Measurements from ENCODE around the gene NF1. TPM values are rescaled to one million over a fixed set of nuclear protein-coding genes. Genes with fewer than 3 reads are reported as not detected.

The NF1 gene
- total RNA-seq, 1 experiment from 2014 or later: 35.4 TPM

GRCh38 chr17:31385428-31386285 is 290.9 kb downstream of the NF1 start:
- peak overlapping the region; percentile 45; the same call in 1 of the 2 replicates for H3K27ac Mint-ChIP-seq
- ATAC-seq: no peak
- ChIA-PET POLR2A (no interaction called here), CTCF (no interaction called here)
- no peaks in the 10 kb centered on the region for H3K9me3 Mint-ChIP-seq
- peaks cover 12% of the 10 kb centered on the region for H3K4me1 Mint-ChIP-seq
- DNase-seq (ENCODE audit: low spot score): no peak
- peaks cover 17% of the 10 kb centered on the region for H3K27me3 Mint-ChIP-seq (ENCODE audit: low read depth)
- no peak for TF ChIP-seq TEAD1 (CRISPR knock-in tag; IDR thresholded peaks at IDR 0.05)
- H3K36me3 Mint-ChIP-seq: no peaks in the 10 kb centered on the region
- H3K4me3 Mint-ChIP-seq: no peak overlapping the region

- H3K27ac Mint-ChIP-seq: no peak overlapping the region
- POLR2A ChIA-PET: no interaction called here
- no peak overlapping the region for H3K4me3 Mint-ChIP-seq
- peaks cover 12% of the 10 kb centered on the region for H3K4me1 Mint-ChIP-seq
- TF ChIP-seq ELF4 (CRISPR knock-in tag; IDR thresholded peaks at IDR 0.05; ENCODE audit: low read depth) (no peak), JUN (CRISPR knock-in tag; IDR thresholded peaks at IDR 0.05) (no peak), ZNF532 (CRISPR knock-in tag; IDR thresholded peaks at IDR 0.05; ENCODE audit: borderline replicate concordance) (no peak), JAZF1 (CRISPR knock-in tag; IDR thresholded peaks at IDR 0.05) (no peak), NFYB (CRISPR knock-in tag; conservative IDR thresholded peaks at IDR 0.05; ENCODE audit: low read depth) (no peak), ZNF263 (CRISPR knock-in tag; IDR thresholded peaks at IDR 0.05; ENCODE audit: low read depth) (no peak), SMAD3 (CRISPR knock-in tag; IDR thresholded peaks at IDR 0.05; ENCODE audit: borderline replicate concordance) (no peak), ATF1 (CRISPR knock-in tag; IDR thresholded peaks at IDR 0.05) (no peak), CREM (CRISPR knock-in tag; IDR thresholded peaks at IDR 0.05) (no peak), NR2C2 (CRISPR knock-in tag; IDR thresholded peaks at IDR 0.05) (no peak), MXD4 (CRISPR knock-in tag; IDR thresholded peaks at IDR 0.05; ENCODE audit: borderline replicate concordance) (no peak), NFATC4 (CRISPR knock-in tag; IDR thresholded peaks at IDR 0.05) (no peak), ATF3 (CRISPR knock-in tag; conservative IDR thresholded peaks at IDR 0.05) (no peak)
- TF ChIP-seq, protein P1, sequence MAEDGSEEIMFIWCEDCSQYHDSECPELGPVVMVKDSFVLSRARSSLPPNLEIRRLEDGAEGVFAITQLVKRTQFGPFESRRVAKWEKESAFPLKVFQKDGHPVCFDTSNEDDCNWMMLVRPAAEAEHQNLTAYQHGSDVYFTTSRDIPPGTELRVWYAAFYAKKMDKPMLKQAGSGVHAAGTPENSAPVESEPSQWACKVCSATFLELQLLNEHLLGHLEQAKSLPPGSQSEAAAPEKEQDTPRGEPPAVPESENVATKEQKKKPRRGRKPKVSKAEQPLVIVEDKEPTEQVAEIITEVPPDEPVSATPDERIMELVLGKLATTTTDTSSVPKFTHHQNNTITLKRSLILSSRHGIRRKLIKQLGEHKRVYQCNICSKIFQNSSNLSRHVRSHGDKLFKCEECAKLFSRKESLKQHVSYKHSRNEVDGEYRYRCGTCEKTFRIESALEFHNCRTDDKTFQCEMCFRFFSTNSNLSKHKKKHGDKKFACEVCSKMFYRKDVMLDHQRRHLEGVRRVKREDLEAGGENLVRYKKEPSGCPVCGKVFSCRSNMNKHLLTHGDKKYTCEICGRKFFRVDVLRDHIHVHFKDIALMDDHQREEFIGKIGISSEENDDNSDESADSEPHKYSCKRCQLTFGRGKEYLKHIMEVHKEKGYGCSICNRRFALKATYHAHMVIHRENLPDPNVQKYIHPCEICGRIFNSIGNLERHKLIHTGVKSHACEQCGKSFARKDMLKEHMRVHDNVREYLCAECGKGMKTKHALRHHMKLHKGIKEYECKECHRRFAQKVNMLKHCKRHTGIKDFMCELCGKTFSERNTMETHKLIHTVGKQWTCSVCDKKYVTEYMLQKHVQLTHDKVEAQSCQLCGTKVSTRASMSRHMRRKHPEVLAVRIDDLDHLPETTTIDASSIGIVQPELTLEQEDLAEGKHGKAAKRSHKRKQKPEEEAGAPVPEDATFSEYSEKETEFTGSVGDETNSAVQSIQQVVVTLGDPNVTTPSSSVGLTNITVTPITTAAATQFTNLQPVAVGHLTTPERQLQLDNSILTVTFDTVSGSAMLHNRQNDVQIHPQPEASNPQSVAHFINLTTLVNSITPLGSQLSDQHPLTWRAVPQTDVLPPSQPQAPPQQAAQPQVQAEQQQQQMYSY (CRISPR knock-in tag; IDR thresholded peaks at IDR 0.05): no peak
- TF ChIP-seq, protein P2, sequence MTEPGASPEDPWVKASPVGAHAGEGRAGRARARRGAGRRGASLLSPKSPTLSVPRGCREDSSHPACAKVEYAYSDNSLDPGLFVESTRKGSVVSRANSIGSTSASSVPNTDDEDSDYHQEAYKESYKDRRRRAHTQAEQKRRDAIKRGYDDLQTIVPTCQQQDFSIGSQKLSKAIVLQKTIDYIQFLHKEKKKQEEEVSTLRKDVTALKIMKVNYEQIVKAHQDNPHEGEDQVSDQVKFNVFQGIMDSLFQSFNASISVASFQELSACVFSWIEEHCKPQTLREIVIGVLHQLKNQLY (CRISPR knock-in tag; IDR thresholded peaks at IDR 0.05): no peak
- H3K36me3 Mint-ChIP-seq: no peaks in the 10 kb centered on the region
- CTCF ChIA-PET: interaction anchor here (0.5 to 0.6 kb wide), 2 partner anchors 76 to 463 kb away, joined by 3 to 4 read pairs; no protein-coding TSS in a partner anchor
- H3K27me3 Mint-ChIP-seq (ENCODE audit: low read depth): peaks cover 23% of the 10 kb centered on the region
- DNase-seq (ENCODE audit: low spot score) (no peak), ATAC-seq (no peak)
- no peaks in the 10 kb centered on the region for H3K9me3 Mint-ChIP-seq
Observed at GRCh38 chr17:31386542-31387075, 291.8 kb downstream of the NF1 start.
